Karpas-422 (cell line): Measurements from ENCODE around the gene ZNF57. TPM values are rescaled to one million over a fixed set of nuclear protein-coding genes. Genes with fewer than 3 reads are reported as not detected.
A peak's percentile ranks its signal among the peaks of the same experiment; 100 is the strongest.
"Not testable (repeated sequence)": the region's sequence is repeated elsewhere in the genome, so short reads cannot be mapped to it uniquely, and the experiment has no call there.

Experiments used
- DNase-seq: peaks from one replicate; pipeline ENCODE4 v3.0.0-alpha.2; 2015
- H2AFZ ChIP-seq: fragments of 200-600 bp; sonication (generic); 2 replicates; pipeline ENCODE4 v1.6.1; 2014; ENCODE audit warnings: antibody characterized with exemption, low read length, mixed read lengths
- H3K27ac ChIP-seq: fragments of 200-600 bp; sonication (generic); 2 replicates; pipeline ENCODE4 v1.5.1; 2014; ENCODE audit warnings: mild to moderate bottlenecking, low read length, moderate library complexity
- H3K27me3 ChIP-seq: fragments of 200-600 bp; sonication (generic); 2 replicates; pipeline ENCODE4 v1.6.1; 2014; ENCODE audit warnings: low read length, mixed read lengths
- H3K36me3 ChIP-seq: fragments of 200-600 bp; sonication (generic); 2 replicates; pipeline ENCODE4 v1.6.1; 2014; ENCODE audit warnings: low read length, mixed read lengths; ENCODE audit not compliant: insufficient read depth
- H3K4me1 ChIP-seq: fragments of 200-600 bp; sonication (generic); 2 replicates; pipeline ENCODE4 v1.6.1; 2014; ENCODE audit warnings: mild to moderate bottlenecking, low read length, mixed read lengths
- H3K4me2 ChIP-seq: fragments of 200-600 bp; sonication (generic); 2 replicates; pipeline ENCODE4 v1.6.1; 2014; ENCODE audit warnings: low read length, low read depth, mild to moderate bottlenecking; ENCODE audit not compliant: poor library complexity, severe bottlenecking
- H3K4me3 ChIP-seq: fragments of 200-600 bp; sonication (generic); 2 replicates; pipeline ENCODE4 v1.5.1; 2014; ENCODE audit warnings: mild to moderate bottlenecking, antibody characterized with exemption, low read length, mixed read lengths
- H3K79me2 ChIP-seq: fragments of 200-600 bp; sonication (generic); 2 replicates; pipeline ENCODE4 v1.6.1; 2014; ENCODE audit warnings: mild to moderate bottlenecking, low read length, mixed read lengths
- H3K9ac ChIP-seq: fragments of 200-600 bp; sonication (generic); 2 replicates; pipeline ENCODE4 v1.6.0; 2014; ENCODE audit warnings: low read length
- H3K9me2 ChIP-seq: fragments of 200-600 bp; sonication (generic), shearing (Covaris generic); replicated peaks from 2 replicates; pipeline ENCODE4 v1.6.0; 2014; ENCODE audit warnings: mild to moderate bottlenecking, low read length, moderate library complexity; ENCODE audit not compliant: insufficient read depth
- H3K9me3 ChIP-seq: fragments of 300-700, 200-600 bp; sonication (generic); 2 replicates; pipeline ENCODE4 v1.6.1; 2014; ENCODE audit warnings: low read length, mixed read lengths
- H4K20me1 ChIP-seq: fragments of 200-600 bp; sonication (generic); 2 replicates; pipeline ENCODE4 v1.6.1; 2014; ENCODE audit warnings: mild to moderate bottlenecking, antibody characterized with exemption, low read length, low read depth; ENCODE audit not compliant: insufficient read depth
- total RNA-seq: library from RNA; depleted of rRNA; stranded (reverse); fragments of >200 nt; shearing (Covaris generic); gene quantifications from 2 replicates; pipeline ENCODE4 v1.2.3, GENCODE V29; 2014; ENCODE audit warnings: low replicate concordance

Gene ZNF57
- total RNA-seq, 1 experiment from 2014 or later: 1.0 TPM

DNA sequence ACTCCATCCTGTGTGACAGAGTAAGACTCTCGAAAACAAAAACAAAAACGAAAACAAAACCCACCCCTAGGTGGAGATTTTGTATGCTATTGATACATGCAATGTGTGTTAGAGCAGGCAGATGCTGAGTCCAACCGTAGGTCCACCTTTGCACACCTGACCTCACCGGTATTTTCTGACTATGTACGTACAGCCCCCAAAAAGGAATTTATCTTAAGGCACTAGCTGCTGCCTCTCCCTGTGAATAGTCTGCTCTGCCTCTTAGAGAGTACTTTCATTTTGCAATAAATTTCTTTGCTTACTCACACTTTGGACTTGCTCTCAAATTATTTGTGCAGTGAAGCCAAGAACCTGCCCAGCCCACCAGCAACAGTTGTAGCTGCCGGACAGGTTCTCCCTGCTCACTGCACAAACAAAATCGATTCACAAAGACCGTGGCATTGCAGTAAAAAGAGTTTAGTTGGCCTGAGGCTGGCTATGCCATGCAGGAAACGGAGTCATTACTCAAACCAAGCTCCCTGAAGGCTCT, 52.3 kb downstream of the ZNF57 start:
- Histone ChIP-seq H3K4me2 (no peak overlapping the region), H3K27ac (no peak overlapping the region), H3K9me2 (no peaks in the 10 kb centered on the region), H4K20me1 (no peaks in the 10 kb centered on the region), H3K36me3 (no peaks in the 10 kb centered on the region), H3K9ac (no peak overlapping the region), H2AFZ (no peak overlapping the region), H3K9me3 (no peaks in the 10 kb centered on the region), H3K27me3 (no peaks in the 10 kb centered on the region), H3K4me3 (no peak overlapping the region), H3K79me2 (peaks cover 10% of the 10 kb centered on the region), H3K4me1 (peaks cover 5% of the 10 kb centered on the region; the same call in 1 of the 2 replicates)
- no peak for DNase-seq

DNA sequence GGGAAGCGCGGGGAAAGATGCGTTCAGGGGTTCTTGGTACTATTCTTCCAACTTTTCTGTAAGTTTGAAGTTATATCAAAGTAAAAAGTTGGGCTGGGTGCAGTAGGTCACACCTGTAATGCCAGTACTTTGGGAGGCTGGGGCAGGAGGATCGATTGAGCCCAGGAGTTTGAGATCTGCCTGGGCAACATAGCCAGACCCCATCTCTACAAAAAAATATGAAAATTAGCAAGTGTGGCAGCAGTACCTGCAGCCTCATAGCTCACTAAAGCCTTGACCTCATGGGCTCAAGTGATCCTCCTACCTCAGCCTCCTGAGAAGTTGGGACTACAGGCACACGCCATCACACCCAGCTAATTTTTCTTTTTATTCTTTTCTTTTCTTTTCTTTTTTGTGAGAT, 56.4 kb downstream of the ZNF57 start:
- H3K9me2 ChIP-seq: no peaks in the 10 kb centered on the region
- H4K20me1 ChIP-seq: no peaks in the 10 kb centered on the region
- H3K79me2 ChIP-seq: no peaks in the 10 kb centered on the region
- H3K4me1 ChIP-seq: no peaks in the 10 kb centered on the region
- H2AFZ ChIP-seq: no peak overlapping the region
- H3K27ac ChIP-seq: no peak overlapping the region
- no peak overlapping the region for H3K9ac ChIP-seq
- H3K27me3 ChIP-seq: no peaks in the 10 kb centered on the region
- H3K4me3 ChIP-seq: no peak overlapping the region
- no peak overlapping the region for H3K4me2 ChIP-seq
- DNase-seq: no peak
- no peaks in the 10 kb centered on the region for H3K9me3 ChIP-seq
- no peaks in the 10 kb centered on the region for H3K36me3 ChIP-seq

- Histone ChIP-seq H3K79me2 (no peaks in the 10 kb centered on the region), H3K9ac (no peak overlapping the region), H3K4me2 (no peak overlapping the region), H3K9me3 (no peaks in the 10 kb centered on the region), H3K27ac (no peak overlapping the region), H2AFZ (no peak overlapping the region), H3K4me3 (no peak overlapping the region), H3K36me3 (no peaks in the 10 kb centered on the region), H3K27me3 (no peaks in the 10 kb centered on the region), H3K9me2 (no peaks in the 10 kb centered on the region), H3K4me1 (no peaks in the 10 kb centered on the region), H4K20me1 (no peaks in the 10 kb centered on the region)
- no peak for DNase-seq
Observed at GRCh38 chr19:2960120-2960519, 59.4 kb downstream of the ZNF57 start.

GRCh38 chr19:2962018-2962670, 61.4 kb downstream of the ZNF57 start:
- H3K79me2 ChIP-seq: no peaks in the 10 kb centered on the region
- no peak overlapping the region for H3K4me2 ChIP-seq
- DNase-seq: peak; percentile 90
- no peak overlapping the region for H2AFZ ChIP-seq
- H4K20me1 ChIP-seq: no peaks in the 10 kb centered on the region
- H3K4me1 ChIP-seq: no peaks in the 10 kb centered on the region
- no peak overlapping the region for H3K9ac ChIP-seq
- no peaks in the 10 kb centered on the region for H3K27me3 ChIP-seq
- H3K9me2 ChIP-seq: no peaks in the 10 kb centered on the region
- no peak overlapping the region for H3K4me3 ChIP-seq
- no peaks in the 10 kb centered on the region for H3K9me3 ChIP-seq
- no peak overlapping the region for H3K27ac ChIP-seq
- H3K36me3 ChIP-seq: no peaks in the 10 kb centered on the region

- no peaks in the 10 kb centered on the region for H3K9me3 ChIP-seq
- H3K9me2 ChIP-seq: no peaks in the 10 kb centered on the region
- H3K4me3 ChIP-seq: no peak overlapping the region
- H3K27ac ChIP-seq: no peak overlapping the region
- H3K27me3 ChIP-seq: no peaks in the 10 kb centered on the region
- H3K79me2 ChIP-seq: no peaks in the 10 kb centered on the region
- DNase-seq: no peak
- no peaks in the 10 kb centered on the region for H3K4me1 ChIP-seq
- H3K36me3 ChIP-seq: no peaks in the 10 kb centered on the region
- H4K20me1 ChIP-seq: no peaks in the 10 kb centered on the region
- H2AFZ ChIP-seq: no peak overlapping the region
- H3K4me2 ChIP-seq: no peak overlapping the region
- H3K9ac ChIP-seq: no peak overlapping the region
Observed at GRCh38 chr19:2963122-2963521, 62.4 kb downstream of the ZNF57 start.

- not testable (repeated sequence) for H3K9ac ChIP-seq, H3K27ac ChIP-seq, H2AFZ ChIP-seq, H3K4me3 ChIP-seq, DNase-seq, H3K4me1 ChIP-seq, H4K20me1 ChIP-seq, H3K9me2 ChIP-seq, H3K27me3 ChIP-seq, H3K36me3 ChIP-seq, H3K4me2 ChIP-seq, H3K9me3 ChIP-seq, H3K79me2 ChIP-seq
Observed at GRCh38 chr19:2963631-2964030, 62.9 kb downstream of the ZNF57 start.

- Histone ChIP-seq H3K4me1 (no peaks in the 10 kb centered on the region), H3K9ac (no peak overlapping the region), H3K36me3 (no peaks in the 10 kb centered on the region), H2AFZ (no peak overlapping the region), H3K4me2 (no peak overlapping the region), H3K4me3 (no peak overlapping the region), H4K20me1 (no peaks in the 10 kb centered on the region), H3K27me3 (no peaks in the 10 kb centered on the region), H3K9me2 (no peaks in the 10 kb centered on the region), H3K9me3 (no peaks in the 10 kb centered on the region), H3K79me2 (no peaks in the 10 kb centered on the region), H3K27ac (no peak overlapping the region)
- no peak for DNase-seq
Observed at GRCh38 chr19:2964874-2965273, 64.1 kb downstream of the ZNF57 start.

DNA sequence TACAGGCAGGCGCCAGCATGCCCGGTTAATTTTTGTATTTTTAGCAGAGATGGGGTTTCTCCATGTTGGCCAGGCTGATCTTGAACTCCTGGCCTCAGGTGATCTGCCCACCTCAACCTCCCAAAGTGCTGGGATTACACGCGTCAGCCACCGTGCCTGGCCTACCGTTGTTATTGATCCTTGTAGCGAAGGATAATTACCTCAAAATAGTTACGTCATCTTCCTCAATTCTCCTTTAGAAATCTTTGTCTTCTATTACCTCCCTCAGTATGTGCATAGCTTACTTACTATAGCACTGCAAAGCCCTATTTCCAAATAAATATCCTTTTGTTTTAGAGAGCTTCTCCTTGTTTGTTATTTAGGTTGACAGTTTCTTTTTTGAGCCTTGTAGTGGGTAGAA, 67.2 kb downstream of the ZNF57 start:
- H4K20me1 ChIP-seq: no peaks in the 10 kb centered on the region

More for the DNA sequence above, 67.2 kb downstream of the ZNF57 start:
- H3K4me3 ChIP-seq: no peak overlapping the region
- H2AFZ ChIP-seq: no peak overlapping the region
- H3K9ac ChIP-seq: no peak overlapping the region
- no peak overlapping the region for H3K4me2 ChIP-seq
- H3K9me3 ChIP-seq: no peaks in the 10 kb centered on the region
- no peaks in the 10 kb centered on the region for H3K27me3 ChIP-seq
- no peak for DNase-seq
- H3K4me1 ChIP-seq: no peaks in the 10 kb centered on the region
- no peaks in the 10 kb centered on the region for H3K79me2 ChIP-seq
- H3K9me2 ChIP-seq: no peaks in the 10 kb centered on the region
- H3K27ac ChIP-seq: no peak overlapping the region
- H3K36me3 ChIP-seq: no peaks in the 10 kb centered on the region
